Measurements from ENCODE around the gene CPA1. TPM values are rescaled to one million over a fixed set of nuclear protein-coding genes. Genes with fewer than 3 reads are reported as not detected.
A peak's percentile ranks its signal among the peaks of the same experiment; 100 is the strongest.

Gene CPA1
- total and polyA plus RNA-seq, 12 donors = 0.14 to 15.0 (median 2.0) TPM; not detected in 4

GRCh38 chr7:130346177-130346905 lies 34.0 kb upstream of the CPA1 start:
- Histone ChIP-seq H3K9me3 (replicated peaks in 1 of 3) (no peaks in the 10 kb centered on the region), H3K4me3 (no peak overlapping the region), H3K4me1 (replicated peaks in 1 of 2) (no peaks in the 10 kb centered on the region), H3K27ac (no peak overlapping the region), H3K36me3 (replicated peaks in 1 of 2) (no peaks in the 10 kb centered on the region), H3K27me3 (no peaks in the 10 kb centered on the region)
- DNase-seq = no peak
- 88 to 97% (median 95%) methylated on average over 3 to 10 of the region's 10 CpGs for WGBS, 4 donors
- intact Hi-C loops (cut with DNase I) = no loop called here
- TF ChIP-seq, protein P1, sequence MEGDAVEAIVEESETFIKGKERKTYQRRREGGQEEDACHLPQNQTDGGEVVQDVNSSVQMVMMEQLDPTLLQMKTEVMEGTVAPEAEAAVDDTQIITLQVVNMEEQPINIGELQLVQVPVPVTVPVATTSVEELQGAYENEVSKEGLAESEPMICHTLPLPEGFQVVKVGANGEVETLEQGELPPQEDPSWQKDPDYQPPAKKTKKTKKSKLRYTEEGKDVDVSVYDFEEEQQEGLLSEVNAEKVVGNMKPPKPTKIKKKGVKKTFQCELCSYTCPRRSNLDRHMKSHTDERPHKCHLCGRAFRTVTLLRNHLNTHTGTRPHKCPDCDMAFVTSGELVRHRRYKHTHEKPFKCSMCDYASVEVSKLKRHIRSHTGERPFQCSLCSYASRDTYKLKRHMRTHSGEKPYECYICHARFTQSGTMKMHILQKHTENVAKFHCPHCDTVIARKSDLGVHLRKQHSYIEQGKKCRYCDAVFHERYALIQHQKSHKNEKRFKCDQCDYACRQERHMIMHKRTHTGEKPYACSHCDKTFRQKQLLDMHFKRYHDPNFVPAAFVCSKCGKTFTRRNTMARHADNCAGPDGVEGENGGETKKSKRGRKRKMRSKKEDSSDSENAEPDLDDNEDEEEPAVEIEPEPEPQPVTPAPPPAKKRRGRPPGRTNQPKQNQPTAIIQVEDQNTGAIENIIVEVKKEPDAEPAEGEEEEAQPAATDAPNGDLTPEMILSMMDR (IDR thresholded peaks at IDR 0.05) = no peak
- no peak for TF ChIP-seq POLR2A (IDR thresholded peaks at IDR 0.05)

DNA sequence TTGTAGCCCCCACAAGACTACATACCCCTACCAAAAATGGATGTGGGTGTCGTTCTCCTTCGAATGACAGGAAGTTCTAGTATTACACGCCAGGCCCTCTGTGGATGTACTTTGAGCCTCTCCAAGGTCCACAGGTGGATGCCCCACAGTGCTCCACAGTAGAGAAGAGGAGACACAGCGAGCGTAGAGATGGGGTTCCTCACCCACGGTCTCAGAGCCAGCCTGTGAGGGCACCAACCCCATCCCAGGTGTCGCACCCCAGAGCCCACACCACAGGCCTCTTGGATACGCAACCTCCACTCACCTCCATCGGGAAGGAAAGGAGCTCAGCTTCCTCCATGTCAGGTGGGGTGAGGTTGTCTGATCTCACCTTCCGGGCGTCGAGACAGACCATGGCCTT lies 33.4 kb upstream of the CPA1 start:
- Histone ChIP-seq H3K36me3 (replicated peaks in 1 of 2) (no peaks in the 10 kb centered on the region), H3K4me1 (replicated peaks in 1 of 2) (no peaks in the 10 kb centered on the region), H3K9me3 (replicated peaks in 1 of 3) (no peaks in the 10 kb centered on the region), H3K4me3 (no peak overlapping the region), H3K27ac (no peak overlapping the region), H3K27me3 (no peaks in the 10 kb centered on the region)
- DNase-seq = no peak
- 83 to 94% (median 89%) methylated on average over 6 to 12 of the region's 12 CpGs for WGBS, 4 donors
- no peak for TF ChIP-seq POLR2A (IDR thresholded peaks at IDR 0.05)
- TF ChIP-seq, protein P1 (IDR thresholded peaks at IDR 0.05) = no peak
- intact Hi-C loops (cut with DNase I) = no loop called here

- Histone ChIP-seq H3K36me3 (replicated peaks in 1 of 2) (no peaks in the 10 kb centered on the region), H3K27me3 (no peaks in the 10 kb centered on the region), H3K4me3 (no peak overlapping the region), H3K27ac (peak overlapping the region in 2 of 5 donors; percentile 75 to 84), H3K9me3 (replicated peaks in 1 of 3) (no peaks in the 10 kb centered on the region), H3K4me1 (replicated peaks in 1 of 2) (peaks cover 8 to 9% of the 10 kb centered on the region in 2 donors)
- intact Hi-C loops (cut with DNase I) = no loop called here
- WGBS, 4 donors = 74 to 81% (median 77%) methylated on average over 16 of the region's 16 CpGs
- TF ChIP-seq, protein P1 (IDR thresholded peaks at IDR 0.05) = no peak
- TF ChIP-seq POLR2A (IDR thresholded peaks at IDR 0.05) = no peak
- DNase-seq = no peak
Observed at GRCh38 chr7:130349911-130350782, 30.1 kb upstream of the CPA1 start.
